Occipital lobe (tissue), 2 donors: ENCODE results near the gene DRAXIN. TPM values are rescaled to one million over a fixed set of nuclear protein-coding genes. Genes with fewer than 3 reads are reported as not detected.

Experiments used
- DNase-seq: peaks from one replicate; lab custom pipeline; 2025; lab: John Stamatoyannopoulos, UW
- total RNA-seq: library from RNA; depleted of rRNA; stranded (reverse); fragments of >200 nt; gene quantifications from one replicate; pipeline ENCODE4 v1.2.3, GENCODE V29; 2014

DRAXIN gene
- total RNA-seq, 1 donor from 2014 or later, result 107 TPM

- no peak for DNase-seq
These were observed 72.6 kb downstream of the DRAXIN start for GRCh38 chr1:11764115-11764514.

- DNase-seq, result no peak
These were observed 73.0 kb downstream of the DRAXIN start for GRCh38 chr1:11764519-11764918.

- no peak for DNase-seq
These were observed 74.3 kb downstream of the DRAXIN start for GRCh38 chr1:11765661-11766428.

- DNase-seq, result no peak
These were observed 74.9 kb downstream of the DRAXIN start for GRCh38 chr1:11766429-11766776.

GRCh38 chr1:11767922-11768704, 76.6 kb downstream of the DRAXIN start:
- DNase-seq, result no peak

GRCh38 chr1:11768821-11769220, 77.3 kb downstream of the DRAXIN start:
- DNase-seq, result no peak

GRCh38 chr1:11769274-11769673, 77.8 kb downstream of the DRAXIN start:
- DNase-seq, result no peak

GRCh38 chr1:11770011-11770410, 78.5 kb downstream of the DRAXIN start:
- DNase-seq, result no peak

GRCh38 chr1:11771481-11772043, 80.1 kb downstream of the DRAXIN start:
- DNase-seq, result no peak

GRCh38 chr1:11772458-11772857, 80.9 kb downstream of the DRAXIN start:
- no peak for DNase-seq

GRCh38 chr1:11774753-11775152, 83.2 kb downstream of the DRAXIN start:
- DNase-seq, result no peak

Other genes starting within 250 kb of the DRAXIN start
- gene DISP3, start 212.6 kb upstream of the DRAXIN start, total RNA-seq, result 26.7 TPM
- gene FBXO2, start 37.3 kb upstream of the DRAXIN start, total RNA-seq, result 2.7 TPM
- 30.3 TPM for gene FBXO44, start 36.8 kb upstream of the DRAXIN start, total RNA-seq
- gene FBXO6, start 27.5 kb upstream of the DRAXIN start, total RNA-seq, result 7.6 TPM
- 43.4 TPM for gene MAD2L2, start 10.6 kb upstream of the DRAXIN start, total RNA-seq
- gene AGTRAP, start 44.4 kb downstream of the DRAXIN start, total RNA-seq, result 4.2 TPM
- gene C1orf167, start 70.5 kb downstream of the DRAXIN start, total RNA-seq, result not detected
- gene MTHFR, start 114.3 kb downstream of the DRAXIN start, total RNA-seq, result 27.6 TPM
- gene CLCN6, start 114.5 kb downstream of the DRAXIN start, total RNA-seq, result 15.6 TPM
- gene NPPA, start 156.1 kb downstream of the DRAXIN start, total RNA-seq, result 0.47 TPM
- gene NPPB, start 167.2 kb downstream of the DRAXIN start, total RNA-seq, result 0.47 TPM
- 18.6 TPM for gene KIAA2013, start 234.7 kb downstream of the DRAXIN start, total RNA-seq
- 23.9 TPM for gene PLOD1, start 243.0 kb downstream of the DRAXIN start, total RNA-seq